Measurements from ENCODE around the gene RAD54L.
"Not testable (repeated sequence)": the region's sequence is repeated elsewhere in the genome, so short reads cannot be mapped to it uniquely, and the experiment has no call there.

The RAD54L gene

GRCh38 chr1:46247436-46248121 lies at the start of gene RAD54L:
TSS of gene RAD54L (plus strand) at chr1:46247763. CDS start at chr1:46248406, 643 bp downstream.
- DNase-seq (ENCODE audit: low spot score), result peak; percentile 97

- DNase-seq (ENCODE audit: low spot score), result peak; percentile 68
Measured at GRCh38 chr1:46197964-46198811, 49.4 kb upstream of the RAD54L start, which contains the start of gene POMGNT1. TSS of gene POMGNT1 (minus strand) at chr1:46198434. CDS start at chr1:46197821, 613 bp downstream.

GRCh38 chr1:46199233-46199749 lies 48.3 kb upstream of the RAD54L start:
- no peak for DNase-seq (ENCODE audit: low spot score)

GRCh38 chr1:46203738-46204405 lies 43.7 kb upstream of the RAD54L start:
- DNase-seq (ENCODE audit: low spot score), result no peak

GRCh38 chr1:46204406-46204742 lies 43.2 kb upstream of the RAD54L start:
- no peak for DNase-seq (ENCODE audit: low spot score)

GRCh38 chr1:46205141-46205540 lies 42.4 kb upstream of the RAD54L start:
- no peak for DNase-seq (ENCODE audit: low spot score)

GRCh38 chr1:46205791-46206190 lies 41.8 kb upstream of the RAD54L start:
- DNase-seq (ENCODE audit: low spot score), result no peak

- DNase-seq (ENCODE audit: low spot score), result no peak
Measured at GRCh38 chr1:46206399-46206798, 41.2 kb upstream of the RAD54L start.

GRCh38 chr1:46210561-46210960 lies 37.0 kb upstream of the RAD54L start:
- no peak for DNase-seq (ENCODE audit: low spot score)

GRCh38 chr1:46211051-46211450 lies 36.5 kb upstream of the RAD54L start:
- DNase-seq (ENCODE audit: low spot score), result no peak

GRCh38 chr1:46215504-46215903 lies 32.1 kb upstream of the RAD54L start:
- DNase-seq (ENCODE audit: low spot score), result no peak

- no peak for DNase-seq (ENCODE audit: low spot score)
Measured at GRCh38 chr1:46218443-46218842, 29.1 kb upstream of the RAD54L start.

GRCh38 chr1:46219551-46220520 lies 27.7 kb upstream of the RAD54L start:
- no peak for DNase-seq (ENCODE audit: low spot score)

GRCh38 chr1:46220808-46221207 lies 26.8 kb upstream of the RAD54L start:
- no peak for DNase-seq (ENCODE audit: low spot score)

GRCh38 chr1:46221749-46222148 lies 25.8 kb upstream of the RAD54L start:
- DNase-seq (ENCODE audit: low spot score), result no peak

- not testable (repeated sequence) for DNase-seq (ENCODE audit: low spot score)
Measured at GRCh38 chr1:46223055-46223454, 24.5 kb upstream of the RAD54L start.

- peak; percentile 50 for DNase-seq (ENCODE audit: low spot score)
Measured at GRCh38 chr1:46223472-46223943, 24.1 kb upstream of the RAD54L start.

GRCh38 chr1:46224966-46225365 lies 22.6 kb upstream of the RAD54L start:
- no peak for DNase-seq (ENCODE audit: low spot score)

GRCh38 chr1:46231231-46231630 lies 16.3 kb upstream of the RAD54L start:
- not testable (repeated sequence) for DNase-seq (ENCODE audit: low spot score)

- no peak for DNase-seq (ENCODE audit: low spot score)
Measured at GRCh38 chr1:46236882-46237281, 10.7 kb upstream of the RAD54L start.

- not testable (repeated sequence) for DNase-seq (ENCODE audit: low spot score)
Measured at GRCh38 chr1:46238865-46239264, 8.7 kb upstream of the RAD54L start.

All from CD4-positive, alpha-beta T cell treated with Interleukin-6 at 100 ng/mL for 8 hours (primary cell).